ENCODE measurements around the gene GLE1. TPM values are rescaled to one million over a fixed set of nuclear protein-coding genes. Genes with fewer than 3 reads are reported as not detected.
"Not testable (repeated sequence)": the region's sequence is repeated elsewhere in the genome, so short reads cannot be mapped to it uniquely, and the experiment has no call there.

Gene GLE1
- total RNA-seq, 1 experiment from 2014 or later = 19.0 TPM

GRCh38 chr9:128586934-128587333 lies 82.4 kb downstream of the GLE1 start:
- H3K27ac ChIP-seq (ENCODE audit: insufficient read length, low read depth, low read length); H3K4me3 Mint-ChIP-seq: not testable (repeated sequence)
- H3K36me3 Mint-ChIP-seq (ENCODE audit: insufficient read depth in 1 of 3, low read depth in 3 of 3) = peaks cover 61 to 93% (median 87%) of the 10 kb centered on the region in 3 experiments

More at GRCh38 chr9:128586934-128587333, 82.4 kb downstream of the GLE1 start:
- not testable (repeated sequence) for H3K23ac ChIP-seq (ENCODE audit: insufficient read length, low read depth, low read length); H2BK5ac ChIP-seq (ENCODE audit: insufficient read length, low read length); H4K8ac ChIP-seq (replicated peaks; ENCODE audit: insufficient read length, low read depth, low read length); H3K9me3 ChIP-seq (ENCODE audit: control insufficient read depth, low read depth, low read length); H3K79me1 ChIP-seq (ENCODE audit: insufficient read depth, low read depth, low read length, poor library complexity, severe bottlenecking); H2AFZ ChIP-seq (ENCODE audit: low read length); H3K23me2 ChIP-seq (ENCODE audit: insufficient read length, low read depth, low read length, poor library complexity, severe bottlenecking); H3K27ac Mint-ChIP-seq; H2BK15ac ChIP-seq (ENCODE audit: low read depth, low read length); H3K79me2 ChIP-seq (ENCODE audit: insufficient read depth, low read length); H2BK120ac ChIP-seq (ENCODE audit: low read depth, low read length, poor library complexity, severe bottlenecking); H3K9me3 Mint-ChIP-seq; H4K20me1 ChIP-seq (ENCODE audit: control insufficient read depth, insufficient read depth, insufficient read length); H3K14ac ChIP-seq (ENCODE audit: insufficient read depth, low read length); H3K4ac ChIP-seq (ENCODE audit: low read depth, low read length); H2BK20ac ChIP-seq (ENCODE audit: low read depth, low read length, poor library complexity, severe bottlenecking); DNase-seq; H4K5ac ChIP-seq (ENCODE audit: insufficient read length, low read depth, low read length); H3K4me2 ChIP-seq (ENCODE audit: insufficient read depth, insufficient read length, low read length); H3K27me3 Mint-ChIP-seq (ENCODE audit: low read depth); H3K27me3 ChIP-seq (ENCODE audit: insufficient read depth, low read length); H3K18ac ChIP-seq (ENCODE audit: insufficient read length, low read depth, low read length); H2AK5ac ChIP-seq (ENCODE audit: insufficient read length, low read length); H3K4me1 ChIP-seq (ENCODE audit: insufficient read depth, low read length); H4K91ac ChIP-seq (ENCODE audit: insufficient read length, low read depth, low read length); H3K9ac ChIP-seq (ENCODE audit: extremely low read depth, insufficient read length, low read length); H3K4me1 Mint-ChIP-seq; H2BK12ac ChIP-seq (ENCODE audit: insufficient read length, low read depth, low read length); H3K56ac ChIP-seq (ENCODE audit: insufficient read length, low read depth, low read length); H3T11ph ChIP-seq (ENCODE audit: low read length)
- WGBS (ENCODE audit: extremely low coverage, insufficient read length, low lambda C conversion rate) = no CpG with 5 or more reads among the region's 11 CpGs

All from H9 (cell line).